A549 (cell line): Measurements from ENCODE around the gene NAXD. TPM values are rescaled to one million over a fixed set of nuclear protein-coding genes. Genes with fewer than 3 reads are reported as not detected.

Experiments
- ATAC-seq, 2 experiments: fragments of 200-7000 bp in 1 of 2; fragments of >200 bp in 1 of 2; cut with Nextera tagmentation in 1 of 2; cut with Tn5 transposase in 1 of 2; 3 replicates each; pipeline versions ENCODE4 v1.8.0 to v1.9.1; 2018 to 2020; ENCODE audit warnings: mild to moderate bottlenecking in 1 of 2, moderate library complexity in 1 of 2
- CTCF ChIA-PET: fragments of 300-600 bp; sonication (Branson Sonifier 250); formaldehyde crosslinking; extraction: SDS; loops from one replicate; lab custom pipeline; 2021; ENCODE audit warnings: antibody characterized with exemption, inconsistent platforms; lab: Yijun Ruan, JAX
- POLR2A ChIA-PET: fragments of 350-600 bp; formaldehyde crosslinking; extraction: SDS; loops from one replicate; lab custom pipeline; 2021; ENCODE audit warnings: antibody characterized with exemption, inconsistent platforms; lab: Yijun Ruan, JAX
- DNase-seq, 2 experiments: peaks; one replicate each; pipeline versions ENCODE4 v3.0.0 to v3.0.0-alpha.2; 2011 to 2016; ENCODE audit warnings: low read depth in 1 of 2, low spot score in 1 of 2
- FAIRE-seq: peaks from 2 replicates; lab custom pipeline; 2011; peaks lifted over from hg19 to GRCh38; lab: Jason Lieb, UNC
- H3K27ac ChIP-seq, 2 experiments: fragments of >200 bp; sonication (Bioruptor Twin); formaldehyde crosslinking; 3 replicates each; pipeline ENCODE4 v1.5.1; 2016 to 2017
- H3K4me1 ChIP-seq: fragments of >200 bp; sonication (Bioruptor Twin); formaldehyde crosslinking; 3 replicates; pipeline ENCODE4 v1.6.1; 2016
- H3K4me2 ChIP-seq: fragments of >200 bp; sonication (Bioruptor Twin); formaldehyde crosslinking; 3 replicates; pipeline ENCODE4 v1.6.1; 2016
- H3K4me3 ChIP-seq: fragments of >200 bp; sonication (Bioruptor Twin); formaldehyde crosslinking; 3 replicates; pipeline ENCODE4 v1.5.1; 2016
- H3K9me3 ChIP-seq: fragments of >200 bp; sonication (Bioruptor Twin); formaldehyde crosslinking; 3 replicates; pipeline ENCODE4 v1.6.1; 2016
- CBX2 ChIP-seq: fragments of 200-600 bp; sonication (generic); IDR thresholded peaks from 2 replicates; pipeline ENCODE4 v1.6.1; 2016; ENCODE audit warnings: low read depth, mild to moderate bottlenecking, borderline replicate concordance
- CHD2 ChIP-seq: fragments of 150-350 bp; IDR thresholded peaks from 2 replicates; pipeline ENCODE4 v1.6.1; 2014; ENCODE audit warnings: low read length; ENCODE audit not compliant: partially characterized antibody
- EHF ChIP-seq: fragments of 250-450 bp; sonication (Bioruptor Pico); IDR thresholded peaks from 2 replicates; pipeline ENCODE4 v1.5.0; 2020; ENCODE audit warnings: mild to moderate bottlenecking
- EHMT2 ChIP-seq: fragments of 200-600 bp; sonication (generic); IDR thresholded peaks from 2 replicates; pipeline ENCODE4 v1.6.1; 2016; ENCODE audit warnings: antibody characterized with exemption, low read depth, mild to moderate bottlenecking, moderate library complexity
- ESRRA ChIP-seq: fragments of 150-350 bp; IDR thresholded peaks from 2 replicates; pipeline ENCODE4 v1.6.1; 2014; ENCODE audit warnings: mild to moderate bottlenecking, low read length, borderline replicate concordance
- GATA3 ChIP-seq: IDR thresholded peaks from 2 replicates; pipeline ENCODE4 v1.6.1; 2012; ENCODE audit warnings: borderline replicate concordance
- HOXA7 ChIP-seq: fragments of 250-450 bp; sonication (Bioruptor Pico); IDR thresholded peaks from 2 replicates; pipeline ENCODE4 v1.5.0; 2020; ENCODE audit warnings: mild to moderate bottlenecking, moderate library complexity
- RFX5 ChIP-seq: fragments of 450-650 bp; IDR thresholded peaks from 2 replicates; pipeline ENCODE4 v1.7.1; 2014; ENCODE audit warnings: antibody characterized with exemption, mild to moderate bottlenecking, moderate library complexity
- SREBF2 ChIP-seq: fragments of 450-650 bp; IDR thresholded peaks from 2 replicates; pipeline ENCODE4 v1.6.1; 2014; ENCODE audit warnings: mild to moderate bottlenecking, moderate library complexity
- ZNF302 ChIP-seq: fragments of 250-450 bp; sonication (Bioruptor Pico); IDR thresholded peaks from 2 replicates; pipeline ENCODE4 v1.9.0; 2021; ENCODE audit warnings: inconsistent platforms, mild to moderate bottlenecking, moderate library complexity
- WGBS: methylation state at CpG from one replicate; pipeline ENCODE4 v1.1.6; 2017; ENCODE audit errors: missing lambda C conversion rate; 5-methylcytosine and 5-hydroxymethylcytosine counted together
- polyA plus RNA-seq, 4 experiments: library from polyadenylated mRNA; depleted of rRNA in 3 of 4; stranded (reverse); fragments of >200 nt; fragmentation: RNase III in 1 of 4; extraction: RNeasy Plus Mini Kit Qiagen cat#74134 plus additional on column Dnase treatment in 1 of 4; gene quantifications; 2 replicates in 3 of 4; 3 replicates in 1 of 4; pipeline ENCODE4 v1.2.3, GENCODE V29; 2011 to 2017
- TF ChIP-seq, protein P1 (sequence below): fragments of 200-600 bp; sonication (generic); IDR thresholded peaks from 2 replicates; pipeline ENCODE4 v1.6.1; 2016; ENCODE audit warnings: antibody characterized with exemption, mild to moderate bottlenecking, moderate library complexity
- TF ChIP-seq, protein P2 (sequence below): fragments of 150-350 bp; IDR thresholded peaks from 2 replicates; pipeline ENCODE4 v1.6.1; 2014; ENCODE audit warnings: low read depth, mild to moderate bottlenecking, low read length
- TF ChIP-seq, protein P3 (sequence below): fragments of 250-450 bp; sonication (Bioruptor Pico); IDR thresholded peaks from 2 replicates; pipeline ENCODE4 v1.5.0; 2021; ENCODE audit warnings: mild to moderate bottlenecking, moderate library complexity, borderline replicate concordance
- TF ChIP-seq, protein P4 (sequence below): fragments of >200 bp; sonication (Bioruptor Twin); formaldehyde crosslinking; IDR thresholded peaks from 3 replicates; pipeline ENCODE4 v1.5.1; 2016
- TF ChIP-seq, protein P5 (sequence below): fragments of >200 bp; sonication (Bioruptor Twin); formaldehyde crosslinking; IDR thresholded peaks from 2 replicates; pipeline ENCODE4 v1.6.1; 2016

Gene NAXD
- polyA plus RNA-seq, 2 of the 4 experiments (the other 2 are of a cell fraction) = 14.2 to 19.0 TPM

DNA sequence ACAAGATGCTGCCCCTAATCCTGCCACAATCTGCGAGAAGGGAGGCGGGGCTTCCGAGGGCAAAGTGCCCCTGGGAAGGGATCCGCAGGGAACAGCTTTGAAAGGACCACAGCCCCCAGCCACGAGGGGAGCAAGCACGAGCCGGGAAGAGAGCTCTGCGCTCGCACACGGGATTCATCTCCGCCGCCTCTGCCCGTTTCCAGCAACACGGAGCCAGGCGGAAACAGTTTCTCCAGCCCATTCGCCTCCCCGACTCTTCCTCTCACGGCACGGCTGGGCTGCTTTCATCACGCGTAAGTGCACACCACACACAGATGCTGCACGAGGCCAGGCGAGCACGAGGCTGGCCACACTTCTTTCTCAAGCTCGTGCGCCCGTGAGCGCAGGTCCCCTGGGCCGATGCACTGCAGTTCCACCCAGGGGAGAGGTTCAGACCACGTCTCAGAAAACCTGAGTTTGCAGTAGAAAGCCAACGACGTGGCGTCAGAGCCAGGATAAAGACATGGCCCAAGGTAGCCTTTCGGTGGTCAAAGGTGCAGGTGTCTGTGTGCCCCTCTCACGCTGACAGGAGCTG is 33.6 kb downstream of the NAXD start:
- DNase-seq = no peak
- TF ChIP-seq SREBF2 (no peak), ESRRA (no peak), ZNF302 (CRISPR knock-in tag) (no peak), RFX5 (no peak), HOXA7 (CRISPR knock-in tag) (no peak), CBX2 (no peak), EHMT2 (no peak), CHD2 (no peak)
- TF ChIP-seq, protein P1, sequence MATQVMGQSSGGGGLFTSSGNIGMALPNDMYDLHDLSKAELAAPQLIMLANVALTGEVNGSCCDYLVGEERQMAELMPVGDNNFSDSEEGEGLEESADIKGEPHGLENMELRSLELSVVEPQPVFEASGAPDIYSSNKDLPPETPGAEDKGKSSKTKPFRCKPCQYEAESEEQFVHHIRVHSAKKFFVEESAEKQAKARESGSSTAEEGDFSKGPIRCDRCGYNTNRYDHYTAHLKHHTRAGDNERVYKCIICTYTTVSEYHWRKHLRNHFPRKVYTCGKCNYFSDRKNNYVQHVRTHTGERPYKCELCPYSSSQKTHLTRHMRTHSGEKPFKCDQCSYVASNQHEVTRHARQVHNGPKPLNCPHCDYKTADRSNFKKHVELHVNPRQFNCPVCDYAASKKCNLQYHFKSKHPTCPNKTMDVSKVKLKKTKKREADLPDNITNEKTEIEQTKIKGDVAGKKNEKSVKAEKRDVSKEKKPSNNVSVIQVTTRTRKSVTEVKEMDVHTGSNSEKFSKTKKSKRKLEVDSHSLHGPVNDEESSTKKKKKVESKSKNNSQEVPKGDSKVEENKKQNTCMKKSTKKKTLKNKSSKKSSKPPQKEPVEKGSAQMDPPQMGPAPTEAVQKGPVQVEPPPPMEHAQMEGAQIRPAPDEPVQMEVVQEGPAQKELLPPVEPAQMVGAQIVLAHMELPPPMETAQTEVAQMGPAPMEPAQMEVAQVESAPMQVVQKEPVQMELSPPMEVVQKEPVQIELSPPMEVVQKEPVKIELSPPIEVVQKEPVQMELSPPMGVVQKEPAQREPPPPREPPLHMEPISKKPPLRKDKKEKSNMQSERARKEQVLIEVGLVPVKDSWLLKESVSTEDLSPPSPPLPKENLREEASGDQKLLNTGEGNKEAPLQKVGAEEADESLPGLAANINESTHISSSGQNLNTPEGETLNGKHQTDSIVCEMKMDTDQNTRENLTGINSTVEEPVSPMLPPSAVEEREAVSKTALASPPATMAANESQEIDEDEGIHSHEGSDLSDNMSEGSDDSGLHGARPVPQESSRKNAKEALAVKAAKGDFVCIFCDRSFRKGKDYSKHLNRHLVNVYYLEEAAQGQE = no peak
- TF ChIP-seq, protein P2, sequence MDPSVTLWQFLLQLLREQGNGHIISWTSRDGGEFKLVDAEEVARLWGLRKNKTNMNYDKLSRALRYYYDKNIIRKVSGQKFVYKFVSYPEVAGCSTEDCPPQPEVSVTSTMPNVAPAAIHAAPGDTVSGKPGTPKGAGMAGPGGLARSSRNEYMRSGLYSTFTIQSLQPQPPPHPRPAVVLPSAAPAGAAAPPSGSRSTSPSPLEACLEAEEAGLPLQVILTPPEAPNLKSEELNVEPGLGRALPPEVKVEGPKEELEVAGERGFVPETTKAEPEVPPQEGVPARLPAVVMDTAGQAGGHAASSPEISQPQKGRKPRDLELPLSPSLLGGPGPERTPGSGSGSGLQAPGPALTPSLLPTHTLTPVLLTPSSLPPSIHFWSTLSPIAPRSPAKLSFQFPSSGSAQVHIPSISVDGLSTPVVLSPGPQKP = no peak
- TF ChIP-seq, protein P3, sequence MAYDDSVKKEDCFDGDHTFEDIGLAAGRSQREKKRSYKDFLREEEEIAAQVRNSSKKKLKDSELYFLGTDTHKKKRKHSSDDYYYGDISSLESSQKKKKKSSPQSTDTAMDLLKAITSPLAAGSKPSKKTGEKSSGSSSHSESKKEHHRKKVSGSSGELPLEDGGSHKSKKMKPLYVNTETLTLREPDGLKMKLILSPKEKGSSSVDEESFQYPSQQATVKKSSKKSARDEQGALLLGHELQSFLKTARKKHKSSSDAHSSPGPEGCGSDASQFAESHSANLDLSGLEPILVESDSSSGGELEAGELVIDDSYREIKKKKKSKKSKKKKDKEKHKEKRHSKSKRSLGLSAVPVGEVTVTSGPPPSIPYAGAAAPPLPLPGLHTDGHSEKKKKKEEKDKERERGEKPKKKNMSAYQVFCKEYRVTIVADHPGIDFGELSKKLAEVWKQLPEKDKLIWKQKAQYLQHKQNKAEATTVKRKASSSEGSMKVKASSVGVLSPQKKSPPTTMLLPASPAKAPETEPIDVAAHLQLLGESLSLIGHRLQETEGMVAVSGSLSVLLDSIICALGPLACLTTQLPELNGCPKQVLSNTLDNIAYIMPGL (CRISPR knock-in tag) = no peak
- TF ChIP-seq, protein P4, sequence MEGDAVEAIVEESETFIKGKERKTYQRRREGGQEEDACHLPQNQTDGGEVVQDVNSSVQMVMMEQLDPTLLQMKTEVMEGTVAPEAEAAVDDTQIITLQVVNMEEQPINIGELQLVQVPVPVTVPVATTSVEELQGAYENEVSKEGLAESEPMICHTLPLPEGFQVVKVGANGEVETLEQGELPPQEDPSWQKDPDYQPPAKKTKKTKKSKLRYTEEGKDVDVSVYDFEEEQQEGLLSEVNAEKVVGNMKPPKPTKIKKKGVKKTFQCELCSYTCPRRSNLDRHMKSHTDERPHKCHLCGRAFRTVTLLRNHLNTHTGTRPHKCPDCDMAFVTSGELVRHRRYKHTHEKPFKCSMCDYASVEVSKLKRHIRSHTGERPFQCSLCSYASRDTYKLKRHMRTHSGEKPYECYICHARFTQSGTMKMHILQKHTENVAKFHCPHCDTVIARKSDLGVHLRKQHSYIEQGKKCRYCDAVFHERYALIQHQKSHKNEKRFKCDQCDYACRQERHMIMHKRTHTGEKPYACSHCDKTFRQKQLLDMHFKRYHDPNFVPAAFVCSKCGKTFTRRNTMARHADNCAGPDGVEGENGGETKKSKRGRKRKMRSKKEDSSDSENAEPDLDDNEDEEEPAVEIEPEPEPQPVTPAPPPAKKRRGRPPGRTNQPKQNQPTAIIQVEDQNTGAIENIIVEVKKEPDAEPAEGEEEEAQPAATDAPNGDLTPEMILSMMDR = no peak
- TF ChIP-seq, protein P5, sequence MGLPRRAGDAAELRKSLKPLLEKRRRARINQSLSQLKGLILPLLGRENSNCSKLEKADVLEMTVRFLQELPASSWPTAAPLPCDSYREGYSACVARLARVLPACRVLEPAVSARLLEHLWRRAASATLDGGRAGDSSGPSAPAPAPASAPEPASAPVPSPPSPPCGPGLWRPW = no peak
- POLR2A ChIA-PET = no interaction called here
- Histone ChIP-seq H3K27ac (no peak overlapping the region), H3K4me2 (no peak overlapping the region), H3K4me3 (no peak overlapping the region), H3K9me3 (no peaks in the 10 kb centered on the region), H3K4me1 (no peaks in the 10 kb centered on the region)
- 94% methylated on average over 33 of the region's 35 CpGs for WGBS
- CTCF ChIA-PET = interaction anchor here (1.4 to 1.9 kb wide), 2 partner anchors 9 to 15 kb away, joined by 4 read pairs; no protein-coding TSS in a partner anchor
- FAIRE-seq = no peak
- ATAC-seq = no peak

DNA sequence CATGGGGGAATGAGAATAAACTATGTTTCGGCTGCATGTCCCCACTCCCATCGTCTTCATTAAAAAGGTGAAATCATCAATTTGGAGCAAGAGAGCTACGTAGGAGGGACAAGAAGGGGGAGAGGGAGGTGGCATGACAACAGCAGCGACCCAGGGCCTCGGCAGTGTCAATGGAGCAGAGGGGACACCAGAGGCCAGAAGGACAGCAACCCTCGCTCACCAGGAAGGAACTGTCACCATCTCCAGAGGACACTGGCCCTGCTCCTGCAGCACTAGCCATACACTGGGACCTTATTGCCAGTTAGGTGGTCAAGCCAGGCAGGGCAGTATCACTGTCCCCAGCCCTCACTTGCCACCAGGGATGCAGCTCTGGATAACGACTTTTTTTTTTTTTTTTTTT is 34.2 kb downstream of the NAXD start:
- WGBS = 87% methylated on average over 7 of the region's 7 CpGs
- POLR2A ChIA-PET = no interaction called here
- Histone ChIP-seq H3K4me1 (no peaks in the 10 kb centered on the region), H3K9me3 (no peaks in the 10 kb centered on the region), H3K27ac (no peak overlapping the region), H3K4me2 (no peak overlapping the region), H3K4me3 (no peak overlapping the region)
- CTCF ChIA-PET = interaction anchor here (1.4 kb wide), 1 partner anchor 10 kb away, joined by 4 read pairs; no protein-coding TSS in a partner anchor
- TF ChIP-seq, protein P5 = no peak
- no peak for TF ChIP-seq EHF (CRISPR knock-in tag)
- no peak for TF ChIP-seq GATA3
- no peak for ATAC-seq
- FAIRE-seq = no peak
- no peak for DNase-seq
